Keratinocyte (primary cell): ENCODE measurements around the gene NCKAP5. TPM values are rescaled to one million over a fixed set of nuclear protein-coding genes. Genes with fewer than 3 reads are reported as not detected.

Experiments
- DNase-seq: peaks from one replicate; pipeline ENCODE4 v3.0.0-alpha.2; 2011; ENCODE audit warnings: low read depth, missing footprints, low spot score
- FAIRE-seq: peaks from 2 replicates; lab custom pipeline; 2011; peaks lifted over from hg19 to GRCh38; lab: Jason Lieb, UNC
- H2AFZ ChIP-seq: 2 replicates; pipeline ENCODE4 v1.6.0; 2012; ENCODE audit warnings: low read length, control low read depth, inconsistent platforms; ENCODE audit not compliant: control insufficient read depth
- H3K27ac ChIP-seq: 2 replicates; pipeline ENCODE4 v1.5.1; 2011; ENCODE audit warnings: low read length; ENCODE audit not compliant: control insufficient read depth, insufficient read depth
- H3K27me3 ChIP-seq: 3 replicates; pipeline ENCODE4 v1.6.0; 2011; ENCODE audit warnings: low read length; ENCODE audit not compliant: control insufficient read depth, insufficient read depth; ENCODE audit errors: extremely low read depth
- H3K36me3 ChIP-seq, 2 experiments: 2 replicates in 1 of 2; 3 replicates in 1 of 2; pipeline ENCODE4 v1.5.1; 2011; ENCODE audit warnings: low read length in 2 of 2, mild to moderate bottlenecking in 1 of 2; ENCODE audit not compliant: control insufficient read depth in 2 of 2, insufficient read depth in 2 of 2; ENCODE audit errors: extremely low read depth in 1 of 2
- H3K4me1 ChIP-seq: 3 replicates; pipeline ENCODE4 v1.5.1; 2011; ENCODE audit warnings: low read length; ENCODE audit not compliant: control insufficient read depth, insufficient read depth; ENCODE audit errors: extremely low read depth
- H3K4me2 ChIP-seq: 3 replicates; pipeline ENCODE4 v1.6.0; 2011; ENCODE audit warnings: low read depth, low read length; ENCODE audit not compliant: control insufficient read depth, insufficient read depth; ENCODE audit errors: extremely low read depth
- H3K4me3 ChIP-seq, 3 experiments: fragments of 200-600 bp in 1 of 3; sonication (generic) in 1 of 3; 2 replicates in 2 of 3; 3 replicates in 1 of 3; pipeline ENCODE4 v1.5.1; 2011 to 2016; ENCODE audit warnings: low read length in 3 of 3, mild to moderate bottlenecking in 3 of 3, control low read depth in 2 of 3, inconsistent platforms in 1 of 3, low read depth in 1 of 3, mixed read lengths in 1 of 3, mixed run types in 1 of 3, moderate library complexity in 1 of 3; ENCODE audit not compliant: control insufficient read depth in 2 of 3, insufficient read depth in 2 of 3; ENCODE audit errors: extremely low read depth in 1 of 3
- H3K79me2 ChIP-seq: 2 replicates; pipeline ENCODE4 v1.6.0; 2012; ENCODE audit warnings: low read length; ENCODE audit not compliant: control insufficient read depth, insufficient read depth
- H3K9ac ChIP-seq: 3 replicates; pipeline ENCODE4 v1.6.0; 2011; ENCODE audit warnings: low read length; ENCODE audit not compliant: control insufficient read depth, insufficient read depth; ENCODE audit errors: extremely low read depth
- H3K9me1 ChIP-seq: 3 replicates; pipeline ENCODE4 v1.6.0; 2011; ENCODE audit warnings: low read length; ENCODE audit not compliant: control insufficient read depth, insufficient read depth; ENCODE audit errors: extremely low read depth
- H3K9me3 ChIP-seq: 2 replicates; pipeline ENCODE4 v1.5.1; 2012; ENCODE audit warnings: low read depth, low read length; ENCODE audit not compliant: control insufficient read depth
- H4K20me1 ChIP-seq: 3 replicates; pipeline ENCODE4 v1.6.0; 2011; ENCODE audit warnings: low read length; ENCODE audit not compliant: control insufficient read depth, insufficient read depth; ENCODE audit errors: extremely low read depth
- CTCF ChIP-seq, 3 experiments: IDR thresholded peaks in 1 of 3; conservative IDR thresholded peaks in 1 of 3; optimal IDR thresholded peaks in 1 of 3; 2 replicates in 2 of 3; 3 replicates in 1 of 3; pipeline versions ENCODE3 to v1.5.1; 2011; ENCODE audit warnings: low read length in 3 of 3, mild to moderate bottlenecking in 3 of 3, moderate library complexity in 2 of 3, control low read depth in 1 of 3, inconsistent platforms in 1 of 3; ENCODE audit not compliant: insufficient read depth in 2 of 3; ENCODE audit errors: extremely low read depth in 1 of 3
- EZH2 ChIP-seq: IDR thresholded peaks from one replicate; pipeline ENCODE4 v1.6.1; 2012; ENCODE audit warnings: inconsistent platforms, mild to moderate bottlenecking, low read length, moderate library complexity
- dilution Hi-C: fragments of 300-500 bp; cut with MboI; formaldehyde crosslinking; loops from one replicate; pipeline ENCODE4 v1.7.0; 2020; ENCODE audit warnings: low sequenced_read_pairs; ENCODE audit not compliant: extremely low pct_ligation_motif_present
- polyA plus RNA-seq, 5 experiments: library from polyadenylated mRNA; depleted of rRNA in 3 of 5; stranded (reverse) in 3 of 5; stranded (forward) in 1 of 5; unstranded in 1 of 5; fragments of >200 nt; gene quantifications; 1 replicate in 1 of 5; 2 replicates in 3 of 5; 3 replicates in 1 of 5; pipeline versions ENCODE4 v1.2.1 to v1.2.3, GENCODE V29; 2011 to 2012; ENCODE audit warnings: missing spikeins in 2 of 5, low read depth in 1 of 5, low replicate concordance in 1 of 5

Gene NCKAP5
- polyA plus RNA-seq, 1 donor (not counting 4 experiments of a cell fraction or from before 2014, with no cell fraction given) = 3.6 TPM

GRCh38 chr2:133077269-133077822, 490.9 kb downstream of the NCKAP5 start:
- no peak overlapping the region for H3K9ac ChIP-seq
- TF ChIP-seq EZH2 (no peak), CTCF (optimal IDR thresholded peaks at IDR 0.05 in 1 of 3, IDR thresholded peaks at IDR 0.05 in 1 of 3, conservative IDR thresholded peaks at IDR 0.05 in 1 of 3; ENCODE audit: extremely low read depth in 1 of 3, insufficient read depth in 2 of 3, low read length in 3 of 3) (no peak)
- dilution Hi-C loops = no loop called here
- H3K4me3 ChIP-seq = no peak overlapping the region
- FAIRE-seq (no peak), DNase-seq (no peak)
- H3K4me2 ChIP-seq = no peak overlapping the region
- H3K27ac ChIP-seq = no peak overlapping the region
- no peaks in the 10 kb centered on the region for H3K27me3 ChIP-seq
- no peaks in the 10 kb centered on the region for H3K9me1 ChIP-seq
- no peaks in the 10 kb centered on the region for H3K79me2 ChIP-seq
- H3K9me3 ChIP-seq = no peaks in the 10 kb centered on the region
- no peaks in the 10 kb centered on the region for H4K20me1 ChIP-seq
- H2AFZ ChIP-seq = no peak overlapping the region
- peaks cover 15% of the 10 kb centered on the region for H3K4me1 ChIP-seq
- no peaks in the 10 kb centered on the region for H3K36me3 ChIP-seq

GRCh38 chr2:133072837-133073694, 495.2 kb downstream of the NCKAP5 start:
- peak overlapping the region; percentile 47 for H3K4me2 ChIP-seq
- no peak for TF ChIP-seq EZH2
- TF ChIP-seq CTCF (optimal IDR thresholded peaks at IDR 0.05 in 1 of 3, IDR thresholded peaks at IDR 0.05 in 1 of 3, conservative IDR thresholded peaks at IDR 0.05 in 1 of 3; ENCODE audit: extremely low read depth in 1 of 3, insufficient read depth in 2 of 3, low read length in 3 of 3) = no peak

More at GRCh38 chr2:133072837-133073694, 495.2 kb downstream of the NCKAP5 start:
- H3K4me3 ChIP-seq = peak overlapping the region in 2 of 3 experiments; percentile 36 to 48
- H3K9ac ChIP-seq = no peak overlapping the region
- DNase-seq = no peak
- H3K4me1 ChIP-seq = peaks cover 16% of the 10 kb centered on the region
- peak; percentile 76 for FAIRE-seq
- dilution Hi-C loops = no loop called here
- no peaks in the 10 kb centered on the region for H4K20me1 ChIP-seq
- no peaks in the 10 kb centered on the region for H3K27me3 ChIP-seq
- no peaks in the 10 kb centered on the region for H3K9me1 ChIP-seq
- H3K36me3 ChIP-seq = no peaks in the 10 kb centered on the region
- peak overlapping the region; percentile 7 for H3K27ac ChIP-seq
- H3K79me2 ChIP-seq = no peaks in the 10 kb centered on the region
- no peaks in the 10 kb centered on the region for H3K9me3 ChIP-seq
- peak overlapping the region; percentile 26 for H2AFZ ChIP-seq
